MM.1S (cell line): ENCODE measurements around the gene NFAT5.

ENCODE experiments used
- CTCF ChIP-seq: fragments of 300-600 bp; sonication (generic); IDR thresholded peaks from 2 replicates; pipeline ENCODE4 v1.5.1; 2016; ENCODE audit warnings: antibody characterized with exemption, low read length, mixed read lengths
- EZH2 ChIP-seq: fragments of 300-600 bp; sonication (generic); optimal IDR thresholded peaks from 2 replicates; pipeline ENCODE3; 2017; ENCODE audit warnings: low read depth, mild to moderate bottlenecking, antibody characterized with exemption, low read length, mixed read lengths

- TF ChIP-seq CTCF (no peak), EZH2 (no peak)
Measured at GRCh38 chr16:69564845-69565670, 708 bp upstream of the NFAT5 start.
